Activated CD4-positive, alpha-beta T cell treated with anti-CD3 and anti-CD28 coated beads, Interleukin-2, amount 10 ng/mL, durations not matched to agents 7 days and 5 days (primary cell): Measurements from ENCODE around the gene NOTCH4. TPM values are rescaled to one million over a fixed set of nuclear protein-coding genes. Genes with fewer than 3 reads are reported as not detected.

Experiments
- CTCF ChIA-PET: fragments of 350-600 bp; sonication (Branson Sonifier 250); formaldehyde crosslinking; loops from one replicate; lab custom pipeline; 2021; ENCODE audit warnings: antibody characterized with exemption; lab: Charles Lee
- POLR2A ChIA-PET: fragments of 350-600 bp; sonication (Branson Sonifier 250); formaldehyde crosslinking; loops from one replicate; lab custom pipeline; 2021; ENCODE audit warnings: antibody characterized with exemption; lab: Charles Lee
- DNase-seq: peaks from one replicate; pipeline ENCODE4 v3.0.0-alpha.2; 2020
- H3K27ac Mint-ChIP-seq: one replicate; pipeline ENCODE4 v1.8.0; 2021; ENCODE audit warnings: mild to moderate bottlenecking, moderate library complexity, mixed read lengths
- H3K27me3 Mint-ChIP-seq: one replicate; pipeline ENCODE4 v1.8.0; 2021; ENCODE audit warnings: mixed read lengths
- H3K36me3 Mint-ChIP-seq: one replicate; pipeline ENCODE4 v1.8.0; 2021; ENCODE audit warnings: low read depth, mixed read lengths
- H3K4me1 Mint-ChIP-seq: one replicate; pipeline ENCODE4 v1.8.0; 2021; ENCODE audit warnings: mixed read lengths
- H3K4me3 Mint-ChIP-seq: one replicate; pipeline ENCODE4 v1.8.0; 2021; ENCODE audit warnings: mild to moderate bottlenecking, moderate library complexity, mixed read lengths
- H3K9me3 Mint-ChIP-seq: one replicate; pipeline ENCODE4 v1.8.0; 2021; ENCODE audit warnings: mixed read lengths
- microRNA-seq: library from miRNA; unstranded; fragments of <30 nt; microRNA quantifications from one replicate; pipeline ENCODE4 v1.2.0, GENCODE V29; 2021; ENCODE audit warnings: borderline microRNAs expressed, borderline replicate concordance
- total RNA-seq, 2 experiments: library from RNA; stranded (reverse); gene quantifications; one replicate each; pipeline ENCODE4 v1.2.3, GENCODE V29; 2021

NOTCH4 gene
- total RNA-seq, 2 experiments from 2014 or later: 0.20 to 0.27 TPM

DNA sequence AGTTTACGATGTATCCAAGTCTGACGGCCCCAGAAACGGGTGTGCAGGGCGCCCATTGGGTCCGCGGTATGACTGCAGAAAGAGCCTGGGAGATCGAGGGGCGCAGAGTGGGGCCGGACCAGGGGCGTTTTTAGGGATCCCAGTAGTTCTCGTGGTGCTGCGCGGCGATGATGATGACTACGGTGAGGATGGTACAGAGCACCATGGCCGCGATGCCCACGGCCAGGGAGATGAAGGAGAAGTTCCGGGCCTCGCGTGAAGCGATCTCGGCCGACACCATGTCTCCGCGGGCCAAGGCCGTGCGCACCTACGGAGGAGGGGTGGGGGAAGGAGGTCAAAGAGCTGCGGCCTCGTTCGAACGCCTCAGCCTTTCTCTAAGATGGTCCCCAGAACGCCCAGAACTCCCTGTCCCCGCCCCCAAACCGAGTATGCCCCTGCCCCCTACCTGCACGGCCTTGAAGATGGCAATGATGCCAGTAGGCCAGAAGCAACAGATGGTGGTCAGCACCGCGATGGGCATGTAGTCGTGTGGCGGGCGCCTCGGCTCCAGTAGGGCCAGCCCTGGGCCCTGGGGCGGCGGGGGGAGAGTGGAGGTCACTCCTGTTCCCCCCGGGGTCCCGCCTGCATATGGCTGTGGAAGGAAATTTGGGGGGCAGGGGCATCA, 74.6 kb downstream of the NOTCH4 start:
- peak overlapping the region; percentile 65 for H3K4me3 Mint-ChIP-seq
- peaks cover 59% of the 10 kb centered on the region for H3K27me3 Mint-ChIP-seq
- H3K4me1 Mint-ChIP-seq: peaks cover 36% of the 10 kb centered on the region
- H3K36me3 Mint-ChIP-seq: peaks cover 2% of the 10 kb centered on the region
- H3K27ac Mint-ChIP-seq: peak overlapping the region; percentile 54
- no peak for DNase-seq
- ChIA-PET POLR2A (interaction anchor here (0.5 kb wide), 1 partner anchor 596 kb away, joined by 3 read pairs; no protein-coding TSS in a partner anchor), CTCF (interaction anchor here (0.9 to 1.5 kb wide), 3 partner anchors 19 to 28 kb away, joined by 3 to 7 read pairs (median 5); partner anchors contain the start of genes ATF6B and FKBPL)
- peaks cover 3% of the 10 kb centered on the region for H3K9me3 Mint-ChIP-seq

DNA sequence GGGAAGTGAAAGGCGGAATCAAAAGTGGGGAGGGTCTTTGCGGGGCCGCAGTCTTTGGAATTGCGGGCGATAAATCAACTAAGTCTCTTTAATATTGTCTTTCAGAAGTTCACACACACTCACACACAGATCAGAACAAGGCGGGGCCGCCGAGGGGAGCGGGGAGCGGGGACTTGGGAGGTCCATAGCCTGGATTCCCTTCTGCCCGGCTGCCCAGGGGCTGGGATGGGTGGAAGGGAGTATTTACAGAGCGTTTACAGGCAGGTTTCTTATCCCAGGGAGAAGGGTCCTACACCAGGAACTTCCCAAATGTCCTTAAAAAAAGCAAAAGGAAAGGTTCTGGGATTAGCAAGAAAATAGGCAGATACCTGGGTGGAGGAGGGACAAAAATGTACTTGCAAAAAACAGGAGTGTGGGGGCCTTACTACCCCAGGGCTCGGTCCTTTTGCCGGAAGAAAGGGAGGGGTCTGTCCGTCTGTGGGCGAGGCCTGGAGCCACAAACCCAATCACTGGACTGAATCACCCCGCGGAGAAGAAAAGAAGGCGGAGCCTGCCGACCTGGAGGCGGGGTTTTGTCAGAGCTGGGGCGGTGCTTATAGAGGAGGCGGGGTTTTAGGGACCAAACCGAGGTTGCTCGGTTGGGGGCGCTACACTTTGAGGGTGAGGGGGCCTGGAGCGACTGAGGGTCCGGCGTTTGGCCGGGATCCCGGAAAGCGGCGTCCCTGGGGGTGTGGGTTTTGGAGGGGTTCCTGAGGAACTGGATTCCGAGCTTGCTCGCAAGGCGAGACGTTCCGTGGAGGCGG, 75.4 kb downstream of the NOTCH4 start:
- Mint-ChIP-seq H3K27me3 (peaks cover 58% of the 10 kb centered on the region), H3K4me1 (peaks cover 30% of the 10 kb centered on the region), H3K4me3 (peak overlapping the region; percentile 65), H3K27ac (peak overlapping the region; percentile 54), H3K9me3 (peaks cover 3% of the 10 kb centered on the region), H3K36me3 (peaks cover 2% of the 10 kb centered on the region)
- peak; percentile 63 for DNase-seq
- ChIA-PET CTCF (interaction anchor here (0.6 to 1.5 kb wide), 5 partner anchors 11 to 47 kb away, joined by 3 to 7 read pairs (median 4); partner anchors contain the start of genes ATF6B and FKBPL), POLR2A (interaction anchor here (0.5 kb wide), 1 partner anchor 595 kb away, joined by 3 read pairs; no protein-coding TSS in a partner anchor)

GRCh38 chr6:32147401-32148132, 76.3 kb downstream of the NOTCH4 start:
- H3K27me3 Mint-ChIP-seq: peaks cover 53% of the 10 kb centered on the region
- ChIA-PET POLR2A (no interaction called here), CTCF (interaction anchor here (0.6 to 1.5 kb wide), 4 partner anchors 12 to 48 kb away, joined by 3 to 7 read pairs (median 4); partner anchors contain the start of gene ATF6B)
- no peak for DNase-seq
- H3K36me3 Mint-ChIP-seq: peaks cover 2% of the 10 kb centered on the region
- peaks cover 3% of the 10 kb centered on the region for H3K9me3 Mint-ChIP-seq
- H3K27ac Mint-ChIP-seq: no peak overlapping the region
- peaks cover 25% of the 10 kb centered on the region for H3K4me1 Mint-ChIP-seq
- no peak overlapping the region for H3K4me3 Mint-ChIP-seq

DNA sequence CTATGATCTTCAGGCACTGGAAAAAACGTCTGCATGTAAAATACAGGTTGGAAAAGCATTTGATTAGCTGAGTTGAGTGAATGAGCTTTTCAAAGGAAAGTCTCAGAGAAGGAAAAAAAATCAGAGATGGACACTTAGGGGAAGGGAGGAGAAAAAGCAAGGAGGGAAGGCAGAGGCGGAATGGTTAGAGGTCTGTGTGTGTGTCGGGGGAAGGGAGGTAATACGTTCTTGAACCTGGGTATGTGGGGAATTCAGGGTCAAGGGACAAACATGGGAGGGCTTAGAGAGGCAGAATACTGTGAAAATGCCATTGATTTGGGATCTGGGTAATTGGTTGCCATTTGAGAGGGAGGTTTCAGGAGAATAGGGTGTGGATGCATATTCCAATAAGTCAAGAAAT, 77.2 kb downstream of the NOTCH4 start:
- Mint-ChIP-seq H3K27ac (no peak overlapping the region), H3K4me3 (no peak overlapping the region), H3K9me3 (peaks cover 3% of the 10 kb centered on the region), H3K4me1 (peaks cover 21% of the 10 kb centered on the region), H3K36me3 (peaks cover 2% of the 10 kb centered on the region), H3K27me3 (peaks cover 50% of the 10 kb centered on the region)
- no peak for DNase-seq
- ChIA-PET CTCF (interaction anchor here (1.4 kb wide), 1 partner anchor 30 kb away, joined by 4 read pairs; no protein-coding TSS in a partner anchor), POLR2A (no interaction called here)

- ChIA-PET CTCF (interaction anchor here (1.4 kb wide), 1 partner anchor 29 kb away, joined by 4 read pairs; no protein-coding TSS in a partner anchor), POLR2A (no interaction called here)
- H3K4me1 Mint-ChIP-seq: peaks cover 20% of the 10 kb centered on the region
- DNase-seq: no peak
- no peak overlapping the region for H3K4me3 Mint-ChIP-seq
- H3K27me3 Mint-ChIP-seq: peaks cover 51% of the 10 kb centered on the region
- peaks cover 2% of the 10 kb centered on the region for H3K36me3 Mint-ChIP-seq
- H3K27ac Mint-ChIP-seq: no peak overlapping the region
- peaks cover 3% of the 10 kb centered on the region for H3K9me3 Mint-ChIP-seq
Observed at GRCh38 chr6:32146287-32146686, 77.6 kb downstream of the NOTCH4 start.

Small RNA genes lying within 50 kb of the gene (microRNA-seq; reads per million reads assigned to microRNA genes)
- gene MIR6721 (not detected), gene MIR6833 (0.84 reads per million)

Other genes starting within 250 kb of the NOTCH4 start
- gene C4A, start 242.0 kb downstream of the NOTCH4 start, total RNA-seq: 1 to 10 TPM; 3.0 to 4.2 TPM
- 1 to 10 TPM; 2.0 to 2.2 TPM for gene C4B, start 209.3 kb downstream of the NOTCH4 start, total RNA-seq
- under 1 TPM in 1 of 2 experiments, not detected in 1; 0.12 TPM for gene CYP21A2, start 185.7 kb downstream of the NOTCH4 start, total RNA-seq
- gene TNXB, start 114.7 kb downstream of the NOTCH4 start, total RNA-seq: 1 to 10 TPM; 3.9 to 6.7 TPM
- gene ATF6B, start 95.8 kb downstream of the NOTCH4 start, total RNA-seq: 100 to 1,000 TPM; 141 to 142 TPM
- 1 to 10 TPM; 6.6 to 7.8 TPM for gene FKBPL, start 93.8 kb downstream of the NOTCH4 start, total RNA-seq
- under 1 TPM; 0.17 to 0.23 TPM for gene PRRT1, start 72.1 kb downstream of the NOTCH4 start, total RNA-seq
- 1 to 10 TPM; 8.3 to 9.2 TPM for gene PPT2, start 69.9 kb downstream of the NOTCH4 start, total RNA-seq
- 1 to 10 TPM; 6.0 to 8.6 TPM for gene EGFL8, start 59.5 kb downstream of the NOTCH4 start, total RNA-seq
- 10 to 100 TPM; 47.3 to 52.0 TPM for gene AGPAT1, start 48.0 kb downstream of the NOTCH4 start, total RNA-seq
- 10 to 100 TPM; 39.8 to 49.7 TPM for gene RNF5, start 45.7 kb downstream of the NOTCH4 start, total RNA-seq
- gene AGER, start 39.8 kb downstream of the NOTCH4 start, total RNA-seq: 10 to 100 TPM; 45.4 to 47.1 TPM
- gene PBX2, start 33.9 kb downstream of the NOTCH4 start, total RNA-seq: 10 to 100 TPM; 98.2 to 98.4 TPM
- gene GPSM3, start 31.4 kb downstream of the NOTCH4 start, total RNA-seq: 100 to 1,000 TPM; 274 to 282 TPM
- not detected for gene TSBP1, start 147.8 kb upstream of the NOTCH4 start, total RNA-seq
- gene BTNL2, start 183.1 kb upstream of the NOTCH4 start, total RNA-seq: not detected
- 10 to 100 TPM; 58.8 to 73.7 TPM for gene HLA-DRA, start 215.8 kb upstream of the NOTCH4 start, total RNA-seq